GM21529 (cell line): Measurements from ENCODE around the gene MXD1.
A peak's percentile ranks its signal among the peaks of the same experiment; 100 is the strongest.
"Not testable (repeated sequence)": the region's sequence is repeated elsewhere in the genome, so short reads cannot be mapped to it uniquely, and the experiment has no call there.

Experiments used
- ATAC-seq: cut with Tn5 transposase; IDR thresholded peaks from one replicate; pipeline ENCODE4 v1.9.1; 2021; ENCODE audit not compliant: unreplicated experiment

The MXD1 gene

DNA sequence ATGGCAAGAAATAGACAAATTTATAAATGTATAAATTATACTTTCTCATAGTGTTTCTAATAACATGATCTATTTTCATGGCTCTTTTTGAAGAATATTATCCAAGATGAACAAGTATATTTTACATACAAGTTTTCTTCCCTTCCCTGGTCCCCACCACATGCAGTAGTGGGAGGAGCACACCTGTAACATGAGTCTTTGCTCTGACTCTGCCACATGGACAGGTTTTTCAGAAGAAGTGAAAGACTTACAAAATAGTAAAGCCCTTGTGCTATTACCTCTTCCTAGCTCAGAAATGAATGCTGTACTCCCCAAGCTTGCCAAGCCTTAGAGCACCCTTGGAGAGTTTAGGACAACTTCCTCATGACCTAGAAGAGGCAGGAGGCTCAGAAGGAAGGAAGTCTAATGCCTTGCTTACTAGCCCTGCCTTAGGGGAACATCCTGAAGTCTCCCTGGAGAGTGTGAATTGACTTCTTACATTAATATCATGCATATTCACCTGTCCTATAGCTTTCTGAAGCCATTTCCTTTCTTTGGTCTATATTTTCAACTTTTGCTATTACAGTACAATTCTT is 18.4 kb downstream of the MXD1 start:
- no peak for ATAC-seq

DNA sequence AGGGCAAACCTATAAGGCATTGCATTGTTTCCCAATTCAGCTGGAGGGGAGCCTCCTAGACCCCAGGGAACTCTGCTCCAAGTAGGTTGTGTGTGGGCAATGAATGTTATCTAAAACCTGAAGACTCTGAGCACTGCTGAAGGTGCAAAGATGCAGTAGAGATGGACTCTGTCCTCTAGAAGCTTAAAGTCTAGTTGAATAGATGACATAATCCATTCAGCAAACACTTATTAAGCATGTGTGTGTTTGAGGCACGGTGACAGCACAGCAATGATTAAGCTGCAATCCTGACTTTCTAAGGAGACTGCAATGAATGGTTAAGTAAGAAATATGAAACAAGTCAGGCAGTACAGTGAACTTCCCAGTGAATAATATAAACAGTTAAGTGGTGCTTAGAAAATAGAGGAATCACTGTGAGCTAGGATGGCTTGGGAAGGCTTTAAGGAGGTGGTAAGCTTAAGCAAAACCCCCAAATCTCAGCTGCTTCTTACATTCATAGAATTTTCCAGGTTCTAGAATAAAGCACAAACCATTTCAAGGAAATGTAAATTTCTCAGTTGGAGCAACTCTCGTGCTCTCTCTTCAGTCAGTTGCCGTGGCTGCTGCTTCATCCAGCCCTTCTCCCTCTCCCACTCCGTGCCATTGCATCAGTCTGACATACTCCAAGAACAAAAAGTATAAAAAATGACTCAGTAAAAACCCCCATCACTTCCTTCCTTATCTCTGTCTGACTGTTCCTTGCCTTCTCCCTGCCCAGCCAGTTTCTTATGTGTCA is 19.1 kb downstream of the MXD1 start:
- ATAC-seq, result no peak

DNA sequence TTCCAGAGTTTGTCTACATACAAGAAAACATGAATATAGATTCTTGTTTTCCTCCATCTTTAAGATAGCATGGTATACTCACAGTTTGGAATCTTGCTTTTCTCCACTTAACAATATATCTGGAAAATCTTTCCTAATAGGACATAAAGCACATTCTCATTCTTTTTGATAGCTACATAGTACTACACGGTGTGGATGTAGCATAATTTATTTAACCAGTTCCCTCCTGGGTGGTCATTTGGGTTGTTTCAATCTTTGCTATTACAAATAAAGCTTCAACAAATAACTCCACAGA is 19.7 kb downstream of the MXD1 start:
- ATAC-seq, result no peak

DNA sequence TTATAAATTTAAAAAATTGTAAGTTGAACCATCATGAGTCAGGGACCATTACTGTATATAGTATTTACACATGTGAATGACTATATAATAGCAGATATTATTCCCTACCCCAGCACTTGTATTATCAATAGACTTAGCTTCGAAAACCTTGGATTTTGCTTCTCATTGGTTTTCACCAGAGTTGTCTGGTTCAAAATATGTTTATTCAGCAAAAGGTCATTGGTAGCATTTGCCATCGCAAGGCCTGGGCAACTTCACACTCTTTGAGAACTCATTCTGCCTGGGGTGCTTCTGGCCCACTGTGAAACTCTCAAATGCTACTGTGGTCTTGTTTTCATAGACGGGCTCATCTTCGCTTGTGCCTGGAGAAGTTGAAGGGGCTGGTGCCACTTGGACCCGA is 20.1 kb downstream of the MXD1 start:
- ATAC-seq, result no peak

DNA sequence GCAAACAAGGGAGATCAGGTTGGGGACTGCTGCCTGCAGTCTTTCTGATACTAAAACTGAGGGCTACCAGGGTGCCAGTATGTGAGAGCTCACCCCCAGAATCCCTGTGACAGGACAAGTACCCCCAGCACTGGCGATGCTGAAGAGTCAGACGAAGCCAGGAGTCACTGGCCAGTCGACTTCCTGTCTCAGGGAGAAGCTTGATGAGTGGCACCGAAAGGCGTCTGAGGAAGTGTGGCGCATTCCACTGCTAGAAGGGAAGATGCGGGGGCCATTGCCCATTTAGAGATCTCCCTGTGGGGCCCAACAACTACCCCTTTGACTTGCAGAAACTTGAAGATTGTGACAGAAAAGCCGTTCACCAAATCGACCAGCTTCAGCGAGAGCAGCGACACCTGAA is 22.0 kb downstream of the MXD1 start:
- no peak for ATAC-seq

DNA sequence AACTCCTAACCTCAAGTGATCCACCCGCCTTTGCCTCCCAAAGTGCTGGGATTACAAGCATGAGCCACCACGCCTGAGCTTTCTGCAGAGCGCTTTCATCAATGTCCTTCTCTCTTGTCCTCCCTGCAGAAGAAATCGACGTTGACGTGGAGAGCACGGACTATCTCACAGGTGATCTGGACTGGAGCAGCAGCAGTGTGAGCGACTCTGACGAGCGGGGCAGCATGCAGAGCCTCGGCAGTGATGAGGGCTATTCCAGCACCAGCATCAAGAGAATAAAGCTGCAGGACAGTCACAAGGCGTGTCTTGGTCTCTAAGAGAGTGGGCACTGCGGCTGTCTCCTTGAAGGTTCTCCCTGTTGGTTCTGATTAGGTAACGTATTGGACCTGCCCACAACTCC is 23.1 kb downstream of the MXD1 start:
- ATAC-seq, result no peak

DNA sequence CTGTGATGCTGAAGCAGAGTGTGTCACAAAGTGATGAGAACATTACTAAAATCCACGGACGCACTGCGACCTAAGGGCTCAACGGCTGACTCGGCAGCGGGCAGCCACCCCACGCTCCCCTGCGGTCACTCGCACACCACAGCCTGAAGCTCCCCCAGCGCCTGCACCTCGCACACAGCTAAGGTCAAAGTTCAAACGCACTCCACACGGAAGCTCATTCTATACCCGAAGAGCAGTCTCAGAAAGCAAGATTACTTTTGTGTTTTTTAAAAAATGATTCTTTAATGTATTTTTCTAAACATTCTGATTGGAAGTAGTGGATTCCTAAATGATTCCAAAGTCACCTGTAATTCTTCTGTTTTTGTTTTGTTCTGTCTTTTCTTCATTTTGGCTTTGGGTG is 24.8 kb downstream of the MXD1 start:
- no peak for ATAC-seq

DNA sequence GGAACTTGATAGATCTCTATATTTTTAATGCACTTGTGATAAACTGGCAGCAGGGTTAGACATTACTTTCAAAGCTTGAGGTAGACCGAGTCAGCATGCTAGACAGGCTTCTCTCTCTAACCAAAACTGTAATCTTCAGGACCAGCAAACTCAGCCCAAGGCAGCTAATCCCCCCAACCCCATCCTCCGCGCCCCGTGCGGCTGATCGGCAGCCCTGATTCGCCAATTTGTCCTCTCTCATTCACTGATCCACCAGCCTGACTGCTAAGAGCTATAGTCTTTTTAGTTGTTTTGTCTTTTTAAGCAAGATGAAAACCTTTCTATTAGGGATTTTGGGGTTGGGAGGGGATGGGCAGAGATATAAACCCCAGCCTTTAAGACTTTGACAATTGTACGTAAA is 25.8 kb downstream of the MXD1 start:
- no peak for ATAC-seq

DNA sequence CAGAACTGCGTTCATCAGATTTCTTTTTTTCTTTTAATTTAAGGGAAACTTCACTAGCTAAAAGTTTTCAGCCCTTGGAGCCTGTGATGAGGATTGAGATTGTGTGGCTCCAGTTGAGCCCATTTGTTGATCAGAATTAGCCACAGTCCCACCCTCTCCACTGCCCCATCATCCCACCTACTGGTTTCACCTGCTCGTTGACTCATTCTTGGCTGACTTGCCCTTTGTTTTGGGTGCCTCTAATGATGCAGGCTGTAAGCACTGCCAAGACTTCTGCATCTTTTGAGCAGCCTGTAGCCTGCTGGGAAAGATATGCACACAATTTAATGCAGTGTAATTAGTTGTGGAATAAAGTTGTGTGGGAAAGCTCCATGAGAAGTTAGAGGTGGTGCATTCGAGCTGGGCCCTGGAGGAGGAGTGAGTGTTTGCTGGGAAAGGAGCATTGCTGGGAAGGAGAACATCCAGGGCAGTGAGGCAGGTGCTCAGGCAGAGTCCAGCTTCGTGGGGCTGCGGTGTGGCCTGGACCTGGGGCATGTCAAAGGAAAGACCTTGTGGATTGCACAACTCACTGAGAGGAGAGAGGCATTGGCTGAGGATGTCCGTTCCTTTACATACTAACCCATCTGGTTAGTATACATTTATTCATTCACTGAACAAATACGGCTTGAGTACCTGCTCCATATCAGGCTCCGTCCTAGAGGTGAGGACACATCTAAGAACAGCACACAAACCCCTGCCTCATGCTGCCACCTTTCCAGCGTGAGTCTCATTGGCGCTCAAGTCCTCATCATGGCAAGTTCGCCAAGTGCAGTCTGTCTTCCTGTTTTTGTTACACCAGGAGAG is 28.3 kb downstream of the MXD1 start:
- no peak for ATAC-seq

DNA sequence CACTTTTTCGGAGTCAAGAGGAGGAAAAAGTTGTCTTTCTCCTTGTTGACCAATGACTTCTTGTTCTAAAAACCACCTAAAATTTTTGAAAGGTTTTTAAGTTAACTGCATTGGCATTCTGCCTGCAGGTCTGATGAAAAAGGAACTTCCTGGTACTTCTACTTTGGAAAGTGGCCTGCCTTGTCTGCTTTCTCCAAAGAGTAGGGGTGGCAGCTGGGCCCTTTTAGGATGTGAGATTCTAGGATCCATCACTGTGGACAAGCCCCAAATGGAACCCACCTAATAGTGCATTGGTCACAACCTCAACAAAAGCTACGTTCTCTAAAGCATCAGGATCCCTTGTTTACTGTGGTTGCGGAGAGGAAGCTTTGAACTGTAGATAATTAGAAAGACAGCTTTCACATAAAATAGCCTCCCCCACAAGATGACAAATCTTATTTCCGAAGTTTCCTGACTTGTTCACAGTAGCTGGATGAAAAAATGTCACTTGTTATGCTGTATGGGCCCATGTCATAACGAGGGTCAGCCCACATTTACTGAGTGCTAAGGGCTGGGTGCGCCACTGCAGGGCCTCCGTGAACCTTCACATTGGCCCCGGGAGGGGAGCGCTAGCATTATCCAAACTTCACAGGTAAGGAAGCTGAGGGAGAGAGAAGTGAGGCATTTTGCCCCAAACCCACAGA is 29.1 kb downstream of the MXD1 start:
- no peak for ATAC-seq

DNA sequence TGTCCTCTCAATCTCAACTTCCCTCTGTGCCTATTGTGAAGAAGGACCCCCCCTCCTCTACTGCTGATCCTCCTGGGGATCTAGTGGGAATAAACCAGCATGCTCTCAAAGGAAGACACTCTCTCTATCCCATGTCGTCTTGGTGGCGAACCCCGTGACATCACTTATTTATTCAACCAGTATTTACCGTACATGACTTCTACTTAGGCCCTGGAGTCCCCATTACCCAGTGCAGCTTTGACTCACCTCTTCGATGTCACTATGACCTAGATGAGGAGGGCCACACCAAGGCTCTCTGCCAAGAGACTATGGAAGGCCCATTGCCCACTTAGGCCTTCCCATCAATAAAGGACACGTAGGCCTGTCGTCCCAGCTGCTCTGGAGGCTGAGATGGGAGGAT is 29.8 kb downstream of the MXD1 start:
- no peak for ATAC-seq

DNA sequence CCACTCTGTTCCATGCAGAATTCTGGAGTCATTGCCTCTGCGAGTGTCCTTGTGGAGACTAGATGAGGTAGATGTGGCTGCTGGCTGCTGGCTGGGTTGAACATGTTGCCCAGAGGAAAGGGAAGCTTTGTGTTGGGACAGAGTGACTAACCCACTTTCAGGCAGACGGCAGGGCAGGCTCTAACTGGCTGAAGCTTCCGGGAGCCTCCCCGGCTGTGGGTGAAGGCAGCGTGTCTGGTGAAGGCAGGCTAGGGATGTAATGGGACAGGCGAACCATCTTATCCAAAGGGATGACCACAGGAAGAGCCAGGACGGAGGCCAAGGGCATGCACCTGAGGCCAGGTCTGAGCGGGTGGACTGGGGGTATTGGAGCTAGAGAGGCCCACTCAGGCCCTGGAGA is 30.5 kb downstream of the MXD1 start:
- ATAC-seq, result no peak

DNA sequence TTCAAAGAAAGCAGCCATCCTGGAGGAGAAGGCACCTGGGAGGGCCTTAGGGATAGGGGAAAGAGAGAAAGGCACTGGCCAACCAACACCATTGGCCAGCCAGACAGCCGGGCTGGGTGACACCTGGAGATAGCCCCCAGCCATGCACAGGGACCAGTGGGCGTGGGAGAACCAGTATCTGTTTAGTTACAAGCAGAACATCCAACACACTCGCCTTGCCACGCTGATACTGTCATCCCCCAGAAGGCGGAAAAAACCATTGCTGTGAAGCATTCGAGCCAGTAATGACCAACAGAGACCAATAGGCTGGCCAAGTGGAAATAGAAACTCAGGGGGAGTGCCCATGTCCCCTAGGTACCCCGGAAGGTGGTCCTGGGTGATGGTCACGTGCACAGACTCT is 31.0 kb downstream of the MXD1 start:
- no peak for ATAC-seq

DNA sequence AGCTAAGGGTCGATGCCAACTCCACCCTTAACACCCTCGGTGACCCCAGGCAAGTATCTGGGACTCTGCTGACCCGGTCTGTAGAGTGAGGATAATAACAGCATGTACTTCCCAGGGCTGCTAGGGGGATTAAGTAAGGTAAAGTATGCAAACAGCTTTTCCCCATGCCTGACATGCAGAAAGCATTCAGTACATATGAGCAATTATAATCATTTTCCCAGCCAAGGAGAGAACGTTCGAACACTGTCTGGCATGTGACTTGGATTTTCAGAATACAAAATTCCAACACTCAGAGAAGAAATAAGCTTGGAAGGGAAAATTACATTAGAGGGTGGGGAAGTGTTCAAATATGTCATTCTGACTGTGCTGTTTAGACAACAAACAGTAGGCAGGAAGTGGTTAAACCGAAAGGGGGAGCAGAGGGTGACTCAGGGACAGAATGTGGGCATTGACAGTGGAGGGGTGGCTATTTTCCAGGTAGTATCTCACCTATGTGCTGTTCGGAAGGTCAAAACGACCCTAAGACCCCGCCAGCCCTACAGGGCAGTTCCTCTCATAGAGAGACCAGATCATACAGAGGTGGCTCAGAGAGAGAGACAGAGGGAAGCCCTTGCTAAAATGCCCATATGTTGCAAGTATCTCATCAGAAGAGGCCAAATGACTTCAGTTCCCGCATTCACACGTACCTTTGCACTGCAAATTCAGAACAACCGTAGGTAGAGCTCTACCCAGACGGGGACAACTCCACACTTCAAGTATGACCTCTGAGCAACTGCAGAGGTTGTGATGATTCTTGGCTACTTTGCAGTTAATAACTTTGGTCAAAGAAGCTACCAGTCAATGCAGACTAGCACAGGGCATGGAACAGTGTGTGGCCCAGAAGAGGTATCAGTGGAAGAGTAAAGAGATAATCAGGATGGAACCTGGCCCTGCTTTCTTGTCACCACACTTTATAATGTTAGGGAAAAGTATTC is 31.7 kb downstream of the MXD1 start:
- ATAC-seq, result peak; percentile 91

DNA sequence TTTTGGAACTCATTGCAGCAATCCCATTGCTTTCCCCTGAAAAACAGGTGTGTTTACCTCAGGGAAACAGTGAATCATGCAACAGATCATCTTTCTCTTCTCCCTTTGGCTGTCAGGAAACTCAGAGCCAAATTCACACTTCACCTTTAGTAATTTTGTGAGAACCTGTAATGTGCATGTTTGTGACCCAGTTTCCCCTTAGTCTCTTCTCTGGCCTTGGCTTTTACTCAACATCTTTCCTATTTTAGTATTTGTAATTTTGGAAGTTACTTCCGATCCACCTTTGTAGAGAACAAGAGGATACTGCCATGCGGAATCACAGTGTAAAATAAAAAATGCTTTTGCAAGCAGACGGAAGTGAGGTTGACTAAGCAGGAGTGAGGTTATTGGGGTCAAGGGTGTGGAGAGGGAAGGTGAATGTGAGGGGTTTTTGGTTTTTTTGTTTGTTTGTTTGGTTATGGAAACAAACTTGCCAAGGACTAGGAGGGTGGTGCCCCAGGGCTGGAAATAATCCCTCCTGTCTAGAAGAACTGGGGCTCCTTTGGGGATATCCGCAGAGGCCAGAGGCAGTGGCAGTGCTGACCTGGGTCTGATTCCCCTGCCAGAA is 32.5 kb downstream of the MXD1 start:
- no peak for ATAC-seq

DNA sequence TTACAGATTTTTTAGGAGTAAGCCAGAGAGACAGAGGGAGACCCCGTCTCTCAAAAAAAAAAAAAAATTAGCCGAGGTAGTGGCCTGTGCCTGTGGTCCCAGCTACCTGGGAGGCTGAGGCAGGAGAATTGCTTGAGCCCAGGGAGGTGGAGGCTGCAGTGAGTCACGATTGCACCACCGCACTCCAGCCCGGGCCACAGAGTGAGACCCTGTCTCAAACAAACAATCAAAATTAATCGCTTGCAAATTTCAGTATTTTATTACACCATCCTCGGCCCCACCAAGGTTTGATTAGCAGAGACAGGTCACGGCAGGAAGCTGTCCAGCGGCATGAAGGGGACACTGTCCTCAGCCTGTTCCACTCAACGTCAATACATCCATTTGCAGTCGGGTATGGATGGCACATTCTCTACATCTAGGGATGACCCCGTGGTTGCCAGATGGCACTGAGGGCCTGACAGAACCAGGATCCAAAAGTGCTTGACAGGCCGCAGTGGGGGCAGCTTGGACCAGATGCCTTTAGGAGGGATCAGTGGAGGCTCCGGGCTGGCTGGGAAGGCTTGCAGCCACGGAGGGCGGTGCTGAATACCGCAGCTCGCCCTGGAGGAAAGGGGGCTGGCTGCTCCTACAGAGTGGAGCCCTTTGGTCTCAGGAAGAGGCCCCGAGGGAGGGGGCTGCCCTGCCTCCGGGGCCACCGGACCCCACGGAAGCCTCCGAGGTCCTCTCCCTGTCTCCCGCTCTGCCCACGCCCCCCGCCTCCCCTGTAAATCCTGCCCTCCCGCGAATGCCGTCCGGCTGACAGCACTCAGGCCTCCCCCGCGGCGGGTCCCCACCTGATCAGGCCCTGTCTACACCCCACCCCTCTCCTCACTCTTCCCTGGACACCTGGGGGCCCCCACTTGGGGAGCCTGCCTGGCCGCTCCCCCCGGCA is 33.4 kb downstream of the MXD1 start:
- no peak for ATAC-seq

DNA sequence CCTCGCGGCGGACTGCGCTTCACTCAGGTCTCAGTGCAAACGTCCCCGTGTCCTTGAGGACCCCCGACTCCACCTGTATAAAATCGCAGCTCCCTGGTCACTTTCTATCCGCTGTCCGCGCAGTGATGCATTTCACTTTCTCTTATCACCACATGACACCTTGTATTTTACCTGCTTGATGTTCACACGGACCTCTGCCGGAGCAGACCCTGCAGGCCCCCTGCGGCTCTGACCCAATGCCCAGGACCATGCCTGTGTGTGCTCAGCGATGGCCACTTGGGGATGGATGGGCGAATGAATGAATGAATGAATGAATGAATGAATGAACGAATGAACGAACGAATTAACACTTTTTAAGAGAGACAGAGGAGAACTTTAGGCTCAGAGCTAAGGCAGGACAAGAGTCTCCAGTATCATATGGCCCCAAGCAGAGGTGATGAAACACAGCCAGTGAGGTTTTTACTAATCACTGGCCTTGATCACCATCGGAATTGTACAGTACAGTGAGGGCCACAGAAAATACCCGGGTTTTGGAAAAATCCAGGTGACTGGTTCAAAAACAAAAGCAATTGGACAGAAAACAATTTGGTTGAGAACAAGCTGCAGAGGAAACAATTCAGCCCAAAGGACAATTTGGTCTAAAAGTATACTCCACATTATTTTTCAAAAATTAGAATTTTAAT is 34.2 kb downstream of the MXD1 start:
- ATAC-seq, result no peak

DNA sequence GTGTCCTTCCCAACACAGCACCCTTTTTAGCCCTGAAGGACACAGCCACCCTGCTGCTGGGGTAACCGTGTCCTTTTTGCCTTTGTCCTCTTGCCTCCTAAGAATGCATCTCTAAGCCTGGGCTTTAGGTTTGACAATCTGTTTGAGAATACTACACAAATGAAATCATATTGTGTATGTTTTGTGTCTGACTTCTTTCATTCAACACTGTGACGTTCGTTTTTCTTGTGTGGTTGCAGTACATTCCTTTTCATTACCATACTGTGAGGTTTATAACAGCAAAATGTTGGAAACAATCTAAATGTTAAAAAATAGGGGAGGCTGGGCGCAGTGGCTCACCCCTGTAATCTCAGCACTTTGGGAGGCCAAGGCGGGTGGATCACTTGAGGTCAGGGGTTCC is 35.3 kb downstream of the MXD1 start:
- ATAC-seq, result no peak

DNA sequence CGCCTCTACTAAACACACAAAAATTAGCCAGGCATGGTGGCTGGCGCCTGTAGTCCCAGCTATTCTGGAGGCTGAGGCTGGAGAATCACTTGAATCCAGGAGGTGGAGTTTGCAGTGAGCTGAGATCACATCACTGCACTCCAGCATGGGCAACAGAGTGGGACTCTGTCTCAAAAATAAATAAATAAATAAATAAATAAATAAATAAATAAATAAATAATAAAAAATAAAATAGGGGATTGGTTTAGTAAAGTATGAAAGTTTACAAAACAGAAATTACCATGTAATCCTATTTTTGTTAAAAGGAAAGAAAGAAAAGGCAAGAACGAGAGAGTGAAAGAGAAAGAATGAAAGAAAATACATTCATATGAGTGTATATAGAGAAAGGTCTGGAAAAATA is 35.8 kb downstream of the MXD1 start:
- ATAC-seq, result not testable (repeated sequence)
